H9 (cell line): ENCODE results near the gene ROPN1. TPM values are rescaled to one million over a fixed set of nuclear protein-coding genes. Genes with fewer than 3 reads are reported as not detected.
"Not testable (repeated sequence)": the region's sequence is repeated elsewhere in the genome, so short reads cannot be mapped to it uniquely, and the experiment has no call there.

Source experiments
- DNase-seq: peaks from one replicate; pipeline ENCODE4 v3.0.0-alpha.2; 2017
- H2AFZ ChIP-seq: one replicate; pipeline ENCODE4 v1.6.1; 2013; ENCODE audit warnings: mild to moderate bottlenecking, low read length, control low read depth, moderate library complexity
- H2AK5ac ChIP-seq: 2 replicates; pipeline ENCODE4 v1.6.1; 2013; ENCODE audit warnings: low read length, control low read depth, mixed read lengths; ENCODE audit not compliant: insufficient read length
- H2BK120ac ChIP-seq: one replicate; pipeline ENCODE4 v1.6.1; 2013; ENCODE audit warnings: low read depth, mild to moderate bottlenecking, low read length, control low read depth, inconsistent platforms; ENCODE audit not compliant: poor library complexity, severe bottlenecking
- H2BK12ac ChIP-seq: 2 replicates; pipeline ENCODE4 v1.6.1; 2013; ENCODE audit warnings: low read length, control low read depth, mixed read lengths, low read depth; ENCODE audit not compliant: insufficient read length
- H2BK15ac ChIP-seq: 2 replicates; pipeline ENCODE4 v1.6.1; 2013; ENCODE audit warnings: low read depth, low read length, control low read depth
- H2BK20ac ChIP-seq: one replicate; pipeline ENCODE4 v1.6.1; 2013; ENCODE audit warnings: low read depth, mild to moderate bottlenecking, low read length, control low read depth, inconsistent platforms; ENCODE audit not compliant: poor library complexity, severe bottlenecking
- H2BK5ac ChIP-seq: 2 replicates; pipeline ENCODE4 v1.6.1; 2013; ENCODE audit warnings: low read length, control low read depth, mixed read lengths; ENCODE audit not compliant: insufficient read length
- H3K14ac ChIP-seq: 2 replicates; pipeline ENCODE4 v1.6.1; 2013; ENCODE audit warnings: low read length, control low read depth; ENCODE audit not compliant: insufficient read depth
- H3K18ac ChIP-seq: 2 replicates; pipeline ENCODE4 v1.6.1; 2013; ENCODE audit warnings: low read depth, mild to moderate bottlenecking, mixed read lengths, low read length, control low read depth; ENCODE audit not compliant: insufficient read length
- H3K23ac ChIP-seq: 2 replicates; pipeline ENCODE4 v1.6.1; 2013; ENCODE audit warnings: low read length, control low read depth, mixed read lengths, low read depth; ENCODE audit not compliant: insufficient read length
- H3K23me2 ChIP-seq: 2 replicates; pipeline ENCODE4 v1.6.1; 2013; ENCODE audit warnings: low read depth, mild to moderate bottlenecking, mixed read lengths, low read length, control low read depth; ENCODE audit not compliant: insufficient read length, poor library complexity, severe bottlenecking
- H3K27ac ChIP-seq: 2 replicates; pipeline ENCODE4 v1.5.1; 2013; ENCODE audit warnings: low read length, control low read depth, mixed read lengths, low read depth; ENCODE audit not compliant: insufficient read length
- H3K27me3 ChIP-seq: 2 replicates; pipeline ENCODE4 v1.6.1; 2013; ENCODE audit warnings: low read length, control low read depth, inconsistent platforms; ENCODE audit not compliant: insufficient read depth
- H3K4ac ChIP-seq: 2 replicates; pipeline ENCODE4 v1.6.1; 2013; ENCODE audit warnings: low read depth, mild to moderate bottlenecking, control low read depth, inconsistent platforms, low read length, moderate library complexity
- H3K4me1 ChIP-seq: 2 replicates; pipeline ENCODE4 v1.6.1; 2013; ENCODE audit warnings: low read length, control low read depth, inconsistent platforms; ENCODE audit not compliant: insufficient read depth
- H3K4me2 ChIP-seq: 2 replicates; pipeline ENCODE4 v1.6.1; 2013; ENCODE audit warnings: low read length, control low read depth, mixed read lengths; ENCODE audit not compliant: insufficient read length, insufficient read depth
- H3K56ac ChIP-seq: 2 replicates; pipeline ENCODE4 v1.6.1; 2013; ENCODE audit warnings: low read depth, mild to moderate bottlenecking, mixed read lengths, low read length, control low read depth; ENCODE audit not compliant: insufficient read length
- H3K79me1 ChIP-seq: 2 replicates; pipeline ENCODE4 v1.6.1; 2013; ENCODE audit warnings: low read depth, mild to moderate bottlenecking, moderate library complexity, low read length, control low read depth, inconsistent platforms; ENCODE audit not compliant: insufficient read depth, poor library complexity, severe bottlenecking
- H3K79me2 ChIP-seq: 2 replicates; pipeline ENCODE4 v1.6.1; 2013; ENCODE audit warnings: low read length, control low read depth, inconsistent platforms; ENCODE audit not compliant: insufficient read depth
- H3K9ac ChIP-seq: 2 replicates; pipeline ENCODE4 v1.6.1; 2013; ENCODE audit warnings: low read length, control low read depth, mixed read lengths; ENCODE audit not compliant: insufficient read length; ENCODE audit errors: extremely low read depth
- H3K9me3 ChIP-seq: one replicate; pipeline ENCODE4 v1.6.1; 2013; ENCODE audit warnings: low read depth, low read length, inconsistent platforms; ENCODE audit not compliant: control insufficient read depth
- H3T11ph ChIP-seq: one replicate; pipeline ENCODE4 v1.6.1; 2013; ENCODE audit warnings: mild to moderate bottlenecking, low read length, control low read depth, inconsistent platforms
- H4K20me1 ChIP-seq: one replicate; pipeline ENCODE4 v1.6.1; 2013; ENCODE audit not compliant: control insufficient read depth, insufficient read length, insufficient read depth
- H4K5ac ChIP-seq: 2 replicates; pipeline ENCODE4 v1.6.1; 2013; ENCODE audit warnings: low read depth, mild to moderate bottlenecking, mixed read lengths, low read length, control low read depth; ENCODE audit not compliant: insufficient read length
- H4K8ac ChIP-seq: replicated peaks from 2 replicates; pipeline ENCODE4 v1.6.1; 2013; ENCODE audit warnings: low read length, control low read depth, mixed read lengths, low read depth; ENCODE audit not compliant: insufficient read length
- H4K91ac ChIP-seq: 2 replicates; pipeline ENCODE4 v1.6.1; 2013; ENCODE audit warnings: low read depth, mild to moderate bottlenecking, moderate library complexity, mixed read lengths, low read length, control low read depth; ENCODE audit not compliant: insufficient read length
- H3K27ac Mint-ChIP-seq, 3 experiments: 2 replicates in 2 of 3; 3 replicates in 1 of 3; pipeline ENCODE4 v1.8.0; 2020 to 2021; ENCODE audit warnings: mixed read lengths in 3 of 3, mild to moderate bottlenecking in 1 of 3, moderate library complexity in 1 of 3
- H3K27me3 Mint-ChIP-seq: 2 replicates; pipeline ENCODE4 v1.8.0; 2021; ENCODE audit warnings: low read depth, mild to moderate bottlenecking, moderate library complexity, mixed read lengths
- H3K36me3 Mint-ChIP-seq, 3 experiments: 2 replicates in 2 of 3; 3 replicates in 1 of 3; pipeline ENCODE4 v1.8.0; 2020 to 2021; ENCODE audit warnings: low read depth in 3 of 3, mixed read lengths in 3 of 3; ENCODE audit not compliant: insufficient read depth in 1 of 3
- H3K4me1 Mint-ChIP-seq, 2 experiments: 2 replicates each; pipeline ENCODE4 v1.8.0; 2020; ENCODE audit warnings: mixed read lengths in 2 of 2
- H3K4me3 Mint-ChIP-seq, 2 experiments: 2 replicates in 1 of 2; 3 replicates in 1 of 2; pipeline ENCODE4 v1.8.0; 2020 to 2021; ENCODE audit warnings: mild to moderate bottlenecking in 2 of 2, mixed read lengths in 2 of 2, moderate library complexity in 1 of 2
- H3K9me3 Mint-ChIP-seq, 2 experiments: 2 replicates in 1 of 2; 3 replicates in 1 of 2; pipeline ENCODE4 v1.8.0; 2020; ENCODE audit warnings: mild to moderate bottlenecking in 2 of 2, mixed read lengths in 2 of 2, moderate library complexity in 1 of 2
- WGBS: extraction: QIAGEN DNeasy Blood & Tissue Kit; methylation state at CpG from one replicate; pipeline ENCODE4 v1.1.7; 2013; ENCODE audit warnings: missing lambda C conversion rate, low lambda C conversion rate, mixed read lengths; ENCODE audit not compliant: insufficient read length; ENCODE audit errors: extremely low coverage; 5-methylcytosine and 5-hydroxymethylcytosine counted together
- total RNA-seq: library from RNA; stranded (reverse); gene quantifications from 2 replicates; pipeline ENCODE4 v1.2.1, GENCODE V29; 2021
- TF ChIP-seq, protein P1 (sequence below): fragments of 200-600 bp; sonication (generic); conservative IDR thresholded peaks from 3 replicates; pipeline ENCODE4 v1.8.0; 2021; ENCODE audit warnings: antibody characterized with exemption, mild to moderate bottlenecking

ROPN1 gene
- total RNA-seq, 1 experiment from 2014 or later, result not detected

- no peak overlapping the region for H3K27ac ChIP-seq
- no peak overlapping the region for H3T11ph ChIP-seq
- no peak overlapping the region for H2BK120ac ChIP-seq
- H3K56ac ChIP-seq, result no peak overlapping the region
- H3K4me2 ChIP-seq, result no peak overlapping the region
- no peaks in the 10 kb centered on the region for H3K9me3 Mint-ChIP-seq
- peaks cover 3% of the 10 kb centered on the region; the same call in 1 of the 2 replicates for H3K27me3 ChIP-seq
- no peak overlapping the region for H3K18ac ChIP-seq
- no peak overlapping the region for H3K9ac ChIP-seq
- no peaks in the 10 kb centered on the region for H3K79me2 ChIP-seq
- TF ChIP-seq, protein P1, sequence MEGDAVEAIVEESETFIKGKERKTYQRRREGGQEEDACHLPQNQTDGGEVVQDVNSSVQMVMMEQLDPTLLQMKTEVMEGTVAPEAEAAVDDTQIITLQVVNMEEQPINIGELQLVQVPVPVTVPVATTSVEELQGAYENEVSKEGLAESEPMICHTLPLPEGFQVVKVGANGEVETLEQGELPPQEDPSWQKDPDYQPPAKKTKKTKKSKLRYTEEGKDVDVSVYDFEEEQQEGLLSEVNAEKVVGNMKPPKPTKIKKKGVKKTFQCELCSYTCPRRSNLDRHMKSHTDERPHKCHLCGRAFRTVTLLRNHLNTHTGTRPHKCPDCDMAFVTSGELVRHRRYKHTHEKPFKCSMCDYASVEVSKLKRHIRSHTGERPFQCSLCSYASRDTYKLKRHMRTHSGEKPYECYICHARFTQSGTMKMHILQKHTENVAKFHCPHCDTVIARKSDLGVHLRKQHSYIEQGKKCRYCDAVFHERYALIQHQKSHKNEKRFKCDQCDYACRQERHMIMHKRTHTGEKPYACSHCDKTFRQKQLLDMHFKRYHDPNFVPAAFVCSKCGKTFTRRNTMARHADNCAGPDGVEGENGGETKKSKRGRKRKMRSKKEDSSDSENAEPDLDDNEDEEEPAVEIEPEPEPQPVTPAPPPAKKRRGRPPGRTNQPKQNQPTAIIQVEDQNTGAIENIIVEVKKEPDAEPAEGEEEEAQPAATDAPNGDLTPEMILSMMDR, result no peak
- no peak overlapping the region for H4K5ac ChIP-seq
- WGBS, result no CpG with 5 or more reads among the region's 4 CpGs
- DNase-seq, result no peak
- no peak overlapping the region for H3K14ac ChIP-seq
- H3K4me1 Mint-ChIP-seq, result peaks cover 0 to 4% of the 10 kb centered on the region in 2 experiments; a peak in 2 of 4 replicates
- H4K8ac ChIP-seq, result no peak overlapping the region
- H3K9me3 ChIP-seq, result no peaks in the 10 kb centered on the region
- H2AK5ac ChIP-seq, result no peak overlapping the region
- H4K20me1 ChIP-seq, result no peaks in the 10 kb centered on the region
- H3K4ac ChIP-seq, result no peak overlapping the region
- no peak overlapping the region for H4K91ac ChIP-seq
- H2AFZ ChIP-seq, result no peak overlapping the region
- no peaks in the 10 kb centered on the region for H3K23me2 ChIP-seq
- H3K27ac Mint-ChIP-seq, result no peak overlapping the region
- no peaks in the 10 kb centered on the region for H3K79me1 ChIP-seq
- no peak overlapping the region for H2BK12ac ChIP-seq
- no peaks in the 10 kb centered on the region for H3K36me3 Mint-ChIP-seq
- no peak overlapping the region for H2BK20ac ChIP-seq
- no peak overlapping the region for H2BK15ac ChIP-seq
- H2BK5ac ChIP-seq, result no peak overlapping the region
- H3K27me3 Mint-ChIP-seq, result peaks cover 24% of the 10 kb centered on the region
- H3K4me3 Mint-ChIP-seq, result no peak overlapping the region
- no peaks in the 10 kb centered on the region for H3K4me1 ChIP-seq
- no peak overlapping the region for H3K23ac ChIP-seq
Observed at GRCh38 chr3:124026516-124026915, 34.6 kb upstream of the ROPN1 start.

GRCh38 chr3:124023531-124023930 lies 31.6 kb upstream of the ROPN1 start:
- not testable (repeated sequence) for H3K79me1 ChIP-seq, H3K27ac Mint-ChIP-seq, H2AFZ ChIP-seq

More at GRCh38 chr3:124023531-124023930, 31.6 kb upstream of the ROPN1 start:
- H2BK12ac ChIP-seq, H3K14ac ChIP-seq, H2BK5ac ChIP-seq, H3K56ac ChIP-seq, H2AK5ac ChIP-seq, H3K4me1 Mint-ChIP-seq, H3K36me3 Mint-ChIP-seq, H3K4ac ChIP-seq, H3K79me2 ChIP-seq, H2BK120ac ChIP-seq, H3K23me2 ChIP-seq, H3K4me1 ChIP-seq, H2BK20ac ChIP-seq, H3K9me3 ChIP-seq, H3K9ac ChIP-seq, H4K91ac ChIP-seq, H3T11ph ChIP-seq, H3K27me3 ChIP-seq, H3K4me3 Mint-ChIP-seq, DNase-seq, H3K18ac ChIP-seq, H4K5ac ChIP-seq, H3K4me2 ChIP-seq, H4K20me1 ChIP-seq, H3K9me3 Mint-ChIP-seq, H3K27me3 Mint-ChIP-seq, H3K27ac ChIP-seq, H4K8ac ChIP-seq, H3K23ac ChIP-seq, H2BK15ac ChIP-seq: not testable (repeated sequence)
- no CpG with 5 or more reads among the region's 1 CpG for WGBS
